Suprapubic skin (tissue), 4 donors: ENCODE data around the gene SETMAR. TPM values are rescaled to one million over a fixed set of nuclear protein-coding genes. Genes with fewer than 3 reads are reported as not detected.
A peak's percentile ranks its signal among the peaks of the same experiment; 100 is the strongest.

Source experiments
- DNase-seq, 2 donors: peaks; one replicate each; pipeline ENCODE4 v3.0.0-alpha.2; 2019; ENCODE audit warnings: low spot score in 2 of 2
- H3K27ac ChIP-seq: fragments of 200-600 bp; sonication (generic); one replicate; pipeline ENCODE4 v1.5.1; 2019
- H3K27me3 ChIP-seq: fragments of 200-600 bp; sonication (generic); one replicate; pipeline ENCODE4 v1.5.1; 2019
- H3K36me3 ChIP-seq: fragments of 200-600 bp; sonication (generic); one replicate; pipeline ENCODE4 v1.5.1; 2019
- H3K4me1 ChIP-seq: fragments of 200-600 bp; sonication (generic); one replicate; pipeline ENCODE4 v1.5.1; 2019
- H3K4me3 ChIP-seq: fragments of 200-600 bp; sonication (generic); one replicate; pipeline ENCODE4 v1.5.1; 2019; ENCODE audit warnings: mild to moderate bottlenecking
- H3K9me3 ChIP-seq: fragments of 200-600 bp; sonication (generic); one replicate; pipeline ENCODE4 v1.5.1; 2019
- EP300 ChIP-seq: sonication (generic); formaldehyde crosslinking; IDR thresholded peaks from one replicate; pipeline ENCODE4 v1.6.1; 2017; ENCODE audit warnings: antibody characterized with exemption
- POLR2A ChIP-seq, 2 donors: fragments of 450-650 bp; IDR thresholded peaks; one replicate each; pipeline ENCODE4 v1.6.1; 2017; ENCODE audit warnings: antibody characterized with exemption in 2 of 2, mild to moderate bottlenecking in 2 of 2, moderate library complexity in 2 of 2
- POLR2AphosphoS5 ChIP-seq, 3 donors: sonication (generic); formaldehyde crosslinking; IDR thresholded peaks; one replicate each; pipeline ENCODE4 v1.6.1; 2017; ENCODE audit warnings: antibody characterized with exemption in 3 of 3
- WGBS: methylation state at CpG from one replicate; pipeline ENCODE4 v1.1.5; 2018; 5-methylcytosine and 5-hydroxymethylcytosine counted together
- total RNA-seq, 4 donors: library from RNA; depleted of rRNA; stranded (reverse); fragments of >200 nt; gene quantifications; one replicate each; pipeline ENCODE4 v1.1.0, GENCODE V29; 2016
- TF ChIP-seq, protein P1 (sequence below), 2 donors: fragments of 200-600 bp in 1 of 2; fragments of 450-650 bp in 1 of 2; sonication (generic) in 1 of 2; IDR thresholded peaks; one replicate each; pipeline ENCODE4 v1.5.1; 2016 to 2019; ENCODE audit warnings: antibody characterized with exemption in 2 of 2, mild to moderate bottlenecking in 1 of 2, moderate library complexity in 1 of 2

Gene SETMAR
- total RNA-seq, 4 donors from 2014 or later: 13.4 to 27.4 (median 21.0) TPM

- Histone ChIP-seq H3K36me3 (peaks cover 29% of the 10 kb centered on the region), H3K9me3 (no peaks in the 10 kb centered on the region), H3K27me3 (no peaks in the 10 kb centered on the region), H3K4me3 (no peak overlapping the region), H3K4me1 (peaks cover 19% of the 10 kb centered on the region), H3K27ac (no peak overlapping the region)
- 94% methylated on average over 4 of the region's 4 CpGs for WGBS
- DNase-seq: no peak
- TF ChIP-seq EP300: no peak
- TF ChIP-seq POLR2AphosphoS5 (IDR thresholded peaks at IDR 0.05): no peak
- TF ChIP-seq POLR2A (IDR thresholded peaks at IDR 0.05): no peak
- TF ChIP-seq, protein P1, sequence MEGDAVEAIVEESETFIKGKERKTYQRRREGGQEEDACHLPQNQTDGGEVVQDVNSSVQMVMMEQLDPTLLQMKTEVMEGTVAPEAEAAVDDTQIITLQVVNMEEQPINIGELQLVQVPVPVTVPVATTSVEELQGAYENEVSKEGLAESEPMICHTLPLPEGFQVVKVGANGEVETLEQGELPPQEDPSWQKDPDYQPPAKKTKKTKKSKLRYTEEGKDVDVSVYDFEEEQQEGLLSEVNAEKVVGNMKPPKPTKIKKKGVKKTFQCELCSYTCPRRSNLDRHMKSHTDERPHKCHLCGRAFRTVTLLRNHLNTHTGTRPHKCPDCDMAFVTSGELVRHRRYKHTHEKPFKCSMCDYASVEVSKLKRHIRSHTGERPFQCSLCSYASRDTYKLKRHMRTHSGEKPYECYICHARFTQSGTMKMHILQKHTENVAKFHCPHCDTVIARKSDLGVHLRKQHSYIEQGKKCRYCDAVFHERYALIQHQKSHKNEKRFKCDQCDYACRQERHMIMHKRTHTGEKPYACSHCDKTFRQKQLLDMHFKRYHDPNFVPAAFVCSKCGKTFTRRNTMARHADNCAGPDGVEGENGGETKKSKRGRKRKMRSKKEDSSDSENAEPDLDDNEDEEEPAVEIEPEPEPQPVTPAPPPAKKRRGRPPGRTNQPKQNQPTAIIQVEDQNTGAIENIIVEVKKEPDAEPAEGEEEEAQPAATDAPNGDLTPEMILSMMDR (IDR thresholded peaks at IDR 0.05): no peak
Measured at GRCh38 chr3:4313606-4314293, 10.6 kb downstream of the SETMAR start.

- Histone ChIP-seq H3K27me3 (no peaks in the 10 kb centered on the region), H3K9me3 (no peaks in the 10 kb centered on the region), H3K27ac (no peak overlapping the region), H3K4me1 (peaks cover 12% of the 10 kb centered on the region), H3K4me3 (no peak overlapping the region), H3K36me3 (peaks cover 29% of the 10 kb centered on the region)
- 83% methylated on average over 4 of the region's 4 CpGs for WGBS
- TF ChIP-seq, protein P1 (IDR thresholded peaks at IDR 0.05): no peak
- TF ChIP-seq EP300 (no peak), POLR2AphosphoS5 (IDR thresholded peaks at IDR 0.05) (no peak), POLR2A (IDR thresholded peaks at IDR 0.05) (no peak)
- DNase-seq: no peak
Measured at GRCh38 chr3:4314688-4315087, 11.5 kb downstream of the SETMAR start.

DNA sequence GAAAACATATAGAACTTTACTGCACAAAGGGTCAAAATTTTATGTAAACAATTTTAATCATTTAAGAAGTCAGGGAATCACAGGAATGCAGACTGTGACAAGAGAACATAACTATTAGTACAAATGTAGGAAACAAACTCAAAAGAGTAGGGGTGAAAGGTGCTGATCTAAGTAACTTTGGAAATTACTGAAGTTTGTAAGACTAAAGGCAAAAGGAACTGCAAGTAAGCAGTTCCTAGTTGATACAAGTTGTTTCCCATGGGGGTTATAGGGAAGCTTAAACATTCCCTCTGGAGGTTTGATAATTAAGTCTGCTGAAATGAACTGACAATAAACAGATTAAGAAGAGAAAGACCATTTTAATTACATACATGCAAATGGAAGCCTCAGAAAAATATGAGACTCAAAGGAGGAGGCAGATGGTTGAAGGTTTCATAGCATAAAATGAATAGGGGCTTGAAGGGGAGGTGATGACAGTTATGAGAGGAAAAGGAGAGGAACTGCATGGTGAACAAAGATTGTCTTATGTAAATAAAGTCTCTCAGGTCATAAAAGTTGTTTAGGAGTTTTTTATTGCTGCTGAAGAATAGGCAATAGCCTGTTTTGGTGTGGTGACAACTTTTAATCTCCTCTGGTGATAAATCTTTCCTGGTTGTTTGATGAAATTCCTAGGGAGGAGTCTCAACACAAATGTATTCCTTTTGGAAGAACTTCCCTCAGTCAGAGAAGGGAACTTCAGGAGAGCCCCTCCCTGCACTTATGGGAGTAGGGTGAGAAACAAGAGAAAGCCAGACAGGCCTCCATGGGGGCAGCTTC is 17.1 kb downstream of the SETMAR start:
- Histone ChIP-seq H3K4me3 (no peak overlapping the region), H3K4me1 (peaks cover 35% of the 10 kb centered on the region), H3K9me3 (no peaks in the 10 kb centered on the region), H3K27me3 (no peaks in the 10 kb centered on the region), H3K36me3 (peaks cover 19% of the 10 kb centered on the region), H3K27ac (no peak overlapping the region)
- no peak for DNase-seq
- TF ChIP-seq EP300: no peak
- TF ChIP-seq, protein P1 (IDR thresholded peaks at IDR 0.05): no peak

DNA sequence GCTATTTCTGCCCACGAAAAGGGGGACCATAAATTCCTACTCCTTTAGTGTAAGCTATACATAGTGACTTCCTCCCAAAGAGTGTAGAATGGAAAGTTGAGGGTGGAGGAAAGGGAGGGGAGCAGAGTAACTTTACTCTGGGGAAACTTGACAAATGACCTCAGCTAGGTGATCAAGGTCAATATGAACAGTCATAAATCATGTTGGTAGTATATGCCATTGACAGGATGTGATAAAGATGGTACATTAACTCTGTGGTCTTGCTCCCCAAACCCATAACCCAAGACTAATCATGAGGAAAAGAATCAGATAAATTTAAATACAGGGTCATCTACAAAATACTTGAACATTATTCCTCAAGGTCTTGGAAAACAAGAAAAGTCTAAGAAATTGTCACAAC is 18.6 kb downstream of the SETMAR start:
- H3K36me3 ChIP-seq: peaks cover 4% of the 10 kb centered on the region
- 85% methylated on average over 1 of the region's 1 CpG for WGBS
- peaks cover 35% of the 10 kb centered on the region for H3K4me1 ChIP-seq
- TF ChIP-seq POLR2AphosphoS5 (IDR thresholded peaks at IDR 0.05) (no peak), POLR2A (IDR thresholded peaks at IDR 0.05) (no peak), EP300 (no peak)
- TF ChIP-seq, protein P1 (IDR thresholded peaks at IDR 0.05): no peak
- H3K9me3 ChIP-seq: no peaks in the 10 kb centered on the region
- no peaks in the 10 kb centered on the region for H3K27me3 ChIP-seq
- DNase-seq: no peak
- no peak overlapping the region for H3K27ac ChIP-seq
- H3K4me3 ChIP-seq: no peak overlapping the region

DNA sequence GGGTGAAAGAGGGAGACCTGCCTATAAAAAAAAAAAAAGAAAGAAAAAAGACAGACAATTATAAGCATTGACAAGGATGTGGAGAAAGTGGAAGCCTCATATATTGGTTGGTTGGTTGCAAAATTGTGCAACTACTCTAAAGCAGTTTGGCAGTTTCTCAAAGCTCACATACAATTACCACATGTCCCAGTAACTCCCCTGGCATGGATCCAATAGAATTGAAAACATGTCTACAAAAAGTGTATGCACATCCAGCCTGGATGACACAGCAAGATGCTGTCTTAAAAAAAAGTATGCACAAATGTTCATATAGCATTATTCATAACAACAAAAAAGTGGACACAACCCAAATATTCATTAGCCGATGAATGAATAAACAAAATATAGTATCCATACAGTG is 19.5 kb downstream of the SETMAR start:
- DNase-seq: no peak
- no peaks in the 10 kb centered on the region for H3K9me3 ChIP-seq
- no peaks in the 10 kb centered on the region for H3K36me3 ChIP-seq
- H3K27me3 ChIP-seq: no peaks in the 10 kb centered on the region
- no peak overlapping the region for H3K4me3 ChIP-seq
- WGBS: 44% methylated on average over 1 of the region's 1 CpG
- peak overlapping the region; percentile 19 for H3K27ac ChIP-seq
- H3K4me1 ChIP-seq: peaks cover 35% of the 10 kb centered on the region
- TF ChIP-seq EP300 (no peak), POLR2A (IDR thresholded peaks at IDR 0.05) (no peak), POLR2AphosphoS5 (IDR thresholded peaks at IDR 0.05) (no peak)
- TF ChIP-seq, protein P1 (IDR thresholded peaks at IDR 0.05): no peak
